ENCODE data around the gene AP5S1. TPM values are rescaled to one million over a fixed set of nuclear protein-coding genes. Genes with fewer than 3 reads are reported as not detected.

The AP5S1 gene
- total RNA-seq, 1 experiment from 2014 or later = 3.9 TPM

DNA sequence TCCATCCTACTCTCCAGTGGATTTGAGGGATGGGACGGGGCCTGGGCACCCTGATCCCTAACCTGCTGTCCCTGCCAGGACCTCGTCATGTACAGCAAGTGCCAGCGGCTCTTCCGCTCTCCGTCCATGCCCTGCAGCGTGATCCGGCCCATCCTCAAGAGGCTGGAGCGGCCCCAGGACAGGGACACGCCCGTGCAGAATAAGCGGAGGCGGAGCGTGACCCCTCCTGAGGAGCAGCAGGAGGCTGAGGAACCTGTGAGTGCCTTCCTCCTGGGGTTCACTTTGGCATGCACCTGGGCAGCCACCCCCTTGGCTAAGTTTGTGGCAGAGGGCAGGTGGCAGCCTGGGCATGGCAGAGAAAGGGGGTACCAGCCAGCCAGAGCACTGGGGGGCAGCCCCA, 18.5 kb upstream of the AP5S1 start:
- DNase-seq = no peak
- Histone ChIP-seq H3K4me2 (ENCODE audit: insufficient read depth, insufficient read length, low read length) (no peak overlapping the region), H3K9ac (ENCODE audit: extremely low read depth, insufficient read length, low read length) (no peak overlapping the region), H3K23me2 (ENCODE audit: insufficient read length, low read depth, low read length, poor library complexity, severe bottlenecking) (peaks cover 11% of the 10 kb centered on the region), H2BK5ac (ENCODE audit: insufficient read length, low read length) (no peak overlapping the region), H3K27me3 (ENCODE audit: insufficient read depth, low read length) (no peaks in the 10 kb centered on the region), H3K9me3 (ENCODE audit: control insufficient read depth, low read depth, low read length) (no peaks in the 10 kb centered on the region), H3K18ac (ENCODE audit: insufficient read length, low read depth, low read length) (no peak overlapping the region), H3T11ph (ENCODE audit: low read length) (no peak overlapping the region), H3K56ac (ENCODE audit: insufficient read length, low read depth, low read length) (no peak overlapping the region), H4K5ac (ENCODE audit: insufficient read length, low read depth, low read length) (no peak overlapping the region), H2AFZ (ENCODE audit: low read length) (no peak overlapping the region), H4K20me1 (ENCODE audit: control insufficient read depth, insufficient read depth, insufficient read length) (no peaks in the 10 kb centered on the region), H3K79me1 (ENCODE audit: insufficient read depth, low read depth, low read length, poor library complexity, severe bottlenecking) (no peaks in the 10 kb centered on the region), H4K91ac (ENCODE audit: insufficient read length, low read depth, low read length) (no peak overlapping the region), H4K8ac (replicated peaks; ENCODE audit: insufficient read length, low read depth, low read length) (no peak overlapping the region), H2BK15ac (ENCODE audit: low read depth, low read length) (no peak overlapping the region), H2BK120ac (ENCODE audit: low read depth, low read length, poor library complexity, severe bottlenecking) (no peak overlapping the region), H3K4me1 (ENCODE audit: insufficient read depth, low read length) (no peaks in the 10 kb centered on the region; the same call in 1 of the 2 replicates), H3K27ac (ENCODE audit: insufficient read length, low read depth, low read length) (no peak overlapping the region), H3K14ac (ENCODE audit: insufficient read depth, low read length) (no peak overlapping the region), H3K79me2 (ENCODE audit: insufficient read depth, low read length) (no peaks in the 10 kb centered on the region), H3K4ac (ENCODE audit: low read depth, low read length) (no peak overlapping the region), H3K23ac (ENCODE audit: insufficient read length, low read depth, low read length) (no peak overlapping the region), H2BK20ac (ENCODE audit: low read depth, low read length, poor library complexity, severe bottlenecking) (no peak overlapping the region), H2AK5ac (ENCODE audit: insufficient read length, low read length) (no peak overlapping the region), H2BK12ac (ENCODE audit: insufficient read length, low read depth, low read length) (no peak overlapping the region)
- no peak overlapping the region for H3K4me3 Mint-ChIP-seq
- H3K27me3 Mint-ChIP-seq (ENCODE audit: low read depth) = peaks cover 5% of the 10 kb centered on the region; the same call in 1 of the 2 replicates
- peaks cover 42 to 57% of the 10 kb centered on the region in 2 experiments for H3K4me1 Mint-ChIP-seq
- TF ChIP-seq, protein P1, sequence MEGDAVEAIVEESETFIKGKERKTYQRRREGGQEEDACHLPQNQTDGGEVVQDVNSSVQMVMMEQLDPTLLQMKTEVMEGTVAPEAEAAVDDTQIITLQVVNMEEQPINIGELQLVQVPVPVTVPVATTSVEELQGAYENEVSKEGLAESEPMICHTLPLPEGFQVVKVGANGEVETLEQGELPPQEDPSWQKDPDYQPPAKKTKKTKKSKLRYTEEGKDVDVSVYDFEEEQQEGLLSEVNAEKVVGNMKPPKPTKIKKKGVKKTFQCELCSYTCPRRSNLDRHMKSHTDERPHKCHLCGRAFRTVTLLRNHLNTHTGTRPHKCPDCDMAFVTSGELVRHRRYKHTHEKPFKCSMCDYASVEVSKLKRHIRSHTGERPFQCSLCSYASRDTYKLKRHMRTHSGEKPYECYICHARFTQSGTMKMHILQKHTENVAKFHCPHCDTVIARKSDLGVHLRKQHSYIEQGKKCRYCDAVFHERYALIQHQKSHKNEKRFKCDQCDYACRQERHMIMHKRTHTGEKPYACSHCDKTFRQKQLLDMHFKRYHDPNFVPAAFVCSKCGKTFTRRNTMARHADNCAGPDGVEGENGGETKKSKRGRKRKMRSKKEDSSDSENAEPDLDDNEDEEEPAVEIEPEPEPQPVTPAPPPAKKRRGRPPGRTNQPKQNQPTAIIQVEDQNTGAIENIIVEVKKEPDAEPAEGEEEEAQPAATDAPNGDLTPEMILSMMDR (conservative IDR thresholded peaks at IDR 0.05) = no peak
- WGBS (ENCODE audit: extremely low coverage, insufficient read length, low lambda C conversion rate) = no CpG with 5 or more reads among the region's 13 CpGs
- H3K36me3 Mint-ChIP-seq (ENCODE audit: insufficient read depth in 1 of 3, low read depth in 3 of 3) = peaks cover 32 to 55% (median 51%) of the 10 kb centered on the region in 3 experiments
- no peak overlapping the region for H3K27ac Mint-ChIP-seq
- no peaks in the 10 kb centered on the region for H3K9me3 Mint-ChIP-seq
